Endothelial cell (in vitro differentiated cells): Measurements from ENCODE around the gene NME7. TPM values are rescaled to one million over a fixed set of nuclear protein-coding genes. Genes with fewer than 3 reads are reported as not detected.
"Not testable (repeated sequence)": the region's sequence is repeated elsewhere in the genome, so short reads cannot be mapped to it uniquely, and the experiment has no call there.

ENCODE experiments used
- DNase-seq: peaks from one replicate; pipeline ENCODE4 v3.0.0; 2021; ENCODE audit warnings: low spot score
- H3K27ac Mint-ChIP-seq: one replicate; pipeline ENCODE4 v1.8.0; 2021; ENCODE audit warnings: mixed read lengths, inconsistent platforms; ENCODE audit not compliant: unreplicated experiment
- H3K27me3 Mint-ChIP-seq: one replicate; pipeline ENCODE4 v1.8.0; 2021; ENCODE audit warnings: mild to moderate bottlenecking, moderate library complexity, mixed read lengths, inconsistent platforms; ENCODE audit not compliant: unreplicated experiment
- H3K36me3 Mint-ChIP-seq: one replicate; pipeline ENCODE4 v1.8.0; 2021; ENCODE audit warnings: mild to moderate bottlenecking, low read depth, mixed read lengths, inconsistent platforms; ENCODE audit not compliant: unreplicated experiment
- H3K4me1 Mint-ChIP-seq: one replicate; pipeline ENCODE4 v1.8.0; 2021; ENCODE audit warnings: mild to moderate bottlenecking, mixed read lengths, inconsistent platforms; ENCODE audit not compliant: unreplicated experiment
- H3K4me3 Mint-ChIP-seq: one replicate; pipeline ENCODE4 v1.8.0; 2021; ENCODE audit warnings: mild to moderate bottlenecking, mixed read lengths, inconsistent platforms; ENCODE audit not compliant: unreplicated experiment
- H3K9me3 Mint-ChIP-seq: one replicate; pipeline ENCODE4 v1.8.0; 2021; ENCODE audit warnings: mixed read lengths, inconsistent platforms; ENCODE audit not compliant: unreplicated experiment
- CTCF ChIP-seq: fragments of 200-600 bp; sonication (generic); IDR thresholded peaks from one replicate; pipeline ENCODE4 v1.5.0; 2021; ENCODE audit warnings: antibody characterized with exemption; ENCODE audit not compliant: unreplicated experiment
- total RNA-seq: library from RNA; stranded (reverse); fragmentation: NEBNext Ultra II Directional; extraction: Animal tissue kit (Norgen Biotek cat#: 25700); gene quantifications from one replicate; pipeline ENCODE4 v1.2.1, GENCODE V29; 2021; ENCODE audit not compliant: unreplicated experiment

The NME7 gene
- total RNA-seq, 1 donor from 2014 or later = 18.9 TPM

DNA sequence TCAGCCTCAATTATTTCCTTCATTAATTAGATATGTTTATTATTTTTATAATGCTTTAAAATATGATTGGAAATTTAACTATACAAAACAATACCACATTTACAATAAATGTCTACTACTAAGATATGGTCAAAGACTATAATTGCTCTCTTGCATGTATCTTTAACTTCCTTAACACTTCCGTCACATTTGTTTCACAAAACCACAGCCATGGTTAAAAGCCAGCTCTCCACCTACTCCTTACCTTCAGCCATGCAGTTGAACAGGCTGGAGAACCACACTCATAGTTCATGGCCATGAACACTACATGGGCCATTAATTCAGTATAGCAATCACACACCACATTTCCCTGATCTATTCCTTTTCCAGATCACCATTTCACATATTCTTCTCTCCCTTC is 72.2 kb downstream of the NME7 start:
- Mint-ChIP-seq H3K27me3 (no peaks in the 10 kb centered on the region), H3K9me3 (no peaks in the 10 kb centered on the region), H3K4me1 (peaks cover 6% of the 10 kb centered on the region), H3K27ac (no peak overlapping the region), H3K36me3 (no peaks in the 10 kb centered on the region), H3K4me3 (no peak overlapping the region)
- DNase-seq = no peak
- no peak for TF ChIP-seq CTCF

DNA sequence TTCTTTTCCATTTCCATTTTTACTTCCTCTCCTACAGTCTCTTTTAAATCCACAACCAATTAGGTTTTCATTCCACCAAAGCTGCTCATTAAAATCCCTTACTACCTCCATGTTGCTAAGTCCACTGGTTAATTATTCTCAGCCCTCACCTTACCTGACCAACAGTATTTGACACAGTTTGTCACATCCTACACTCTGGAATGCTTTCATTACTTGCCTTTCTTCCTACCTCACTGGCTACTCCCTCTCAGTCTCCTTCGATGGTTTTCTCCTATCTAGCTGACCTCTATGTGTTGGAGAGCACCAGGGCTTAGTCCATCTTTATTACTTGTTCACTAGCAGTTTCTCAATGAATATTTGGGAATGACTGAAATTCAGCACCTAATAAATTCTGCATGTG is 78.6 kb downstream of the NME7 start:
- Mint-ChIP-seq H3K36me3 (peaks cover 7% of the 10 kb centered on the region), H3K4me1 (no peaks in the 10 kb centered on the region), H3K9me3 (peaks cover 3% of the 10 kb centered on the region), H3K4me3 (no peak overlapping the region), H3K27ac (no peak overlapping the region), H3K27me3 (no peaks in the 10 kb centered on the region)
- no peak for DNase-seq
- no peak for TF ChIP-seq CTCF

GRCh38 chr1:169288011-169288414 is 79.6 kb downstream of the NME7 start:
- no peak for DNase-seq
- no peak overlapping the region for H3K27ac Mint-ChIP-seq
- H3K27me3 Mint-ChIP-seq = no peaks in the 10 kb centered on the region
- H3K4me1 Mint-ChIP-seq = no peaks in the 10 kb centered on the region
- peaks cover 14% of the 10 kb centered on the region for H3K36me3 Mint-ChIP-seq
- TF ChIP-seq CTCF = no peak
- peaks cover 5% of the 10 kb centered on the region for H3K9me3 Mint-ChIP-seq
- H3K4me3 Mint-ChIP-seq = no peak overlapping the region

- no peaks in the 10 kb centered on the region for H3K4me1 Mint-ChIP-seq
- H3K36me3 Mint-ChIP-seq = peaks cover 21% of the 10 kb centered on the region
- no peak overlapping the region for H3K4me3 Mint-ChIP-seq
- TF ChIP-seq CTCF = no peak
- peaks cover 5% of the 10 kb centered on the region for H3K9me3 Mint-ChIP-seq
- DNase-seq = no peak
- no peaks in the 10 kb centered on the region for H3K27me3 Mint-ChIP-seq
- no peak overlapping the region for H3K27ac Mint-ChIP-seq
Observed at GRCh38 chr1:169287280-169287679, 80.3 kb downstream of the NME7 start.

GRCh38 chr1:169281562-169281961 is 86.0 kb downstream of the NME7 start:
- not testable (repeated sequence) for H3K4me1 Mint-ChIP-seq, H3K27me3 Mint-ChIP-seq, DNase-seq, H3K27ac Mint-ChIP-seq, H3K4me3 Mint-ChIP-seq
- peaks cover 16% of the 10 kb centered on the region for H3K9me3 Mint-ChIP-seq
- peaks cover 51% of the 10 kb centered on the region for H3K36me3 Mint-ChIP-seq

DNA sequence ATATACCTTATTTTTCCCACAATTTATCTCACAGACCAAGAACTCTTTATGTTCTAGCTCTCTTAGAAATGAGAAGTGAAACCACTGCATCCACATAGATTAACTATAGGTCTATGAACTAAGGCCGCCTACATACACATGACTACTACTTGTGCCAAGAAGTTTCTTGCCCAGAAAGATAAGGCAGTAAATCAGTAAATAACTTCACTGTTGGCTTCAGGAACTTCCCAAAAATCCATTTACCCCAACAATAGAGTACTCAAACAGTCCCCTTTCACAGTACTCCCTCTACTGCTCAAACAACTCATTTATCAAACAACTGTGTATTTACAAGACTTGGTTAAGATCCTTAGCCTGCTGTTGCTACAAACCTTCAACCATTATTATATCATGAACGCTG is 96.5 kb downstream of the NME7 start:
- no peak for TF ChIP-seq CTCF
- H3K36me3 Mint-ChIP-seq = no peaks in the 10 kb centered on the region
- peaks cover 2% of the 10 kb centered on the region for H3K27me3 Mint-ChIP-seq
- DNase-seq = no peak
- no peak overlapping the region for H3K4me3 Mint-ChIP-seq
- no peak overlapping the region for H3K27ac Mint-ChIP-seq
- no peaks in the 10 kb centered on the region for H3K4me1 Mint-ChIP-seq
- H3K9me3 Mint-ChIP-seq = no peaks in the 10 kb centered on the region
